ENCODE results near the gene UBR7. TPM values are rescaled to one million over a fixed set of nuclear protein-coding genes. Genes with fewer than 3 reads are reported as not detected.
"Not testable (repeated sequence)": the region's sequence is repeated elsewhere in the genome, so short reads cannot be mapped to it uniquely, and the experiment has no call there.

UBR7 gene
- total RNA-seq, 2 experiments from 2014 or later = 38.1 to 45.1 TPM

DNA sequence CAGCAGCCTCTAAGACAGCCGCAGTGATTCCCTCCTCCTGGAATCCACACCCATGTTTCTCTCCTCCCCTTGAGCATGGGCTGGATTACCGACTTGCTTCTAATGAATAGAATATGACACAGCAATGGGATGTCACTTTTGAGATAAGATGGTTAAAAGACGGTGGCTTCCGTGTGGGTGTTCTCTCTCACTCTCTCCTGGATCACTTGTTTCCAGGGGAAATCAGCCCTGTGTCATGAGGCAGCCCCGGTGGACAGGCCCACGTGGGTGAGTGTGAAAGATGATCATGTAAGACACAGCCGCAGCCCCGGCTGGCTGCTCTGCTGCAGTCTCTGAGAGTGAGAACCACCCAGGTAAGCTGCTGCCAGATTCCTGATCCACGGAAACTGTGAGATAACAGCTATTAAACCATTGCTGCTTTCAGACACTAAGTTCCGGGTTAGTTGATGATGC lies 33.1 kb upstream of the UBR7 start:
- H3K36me3 ChIP-seq (ENCODE audit: insufficient read depth, low read length) = no peaks in the 10 kb centered on the region
- POLR2A ChIA-PET = interaction anchor here (0.6 kb wide), 1 partner anchor 1085 kb away, joined by 3 read pairs; no protein-coding TSS in a partner anchor

DNA sequence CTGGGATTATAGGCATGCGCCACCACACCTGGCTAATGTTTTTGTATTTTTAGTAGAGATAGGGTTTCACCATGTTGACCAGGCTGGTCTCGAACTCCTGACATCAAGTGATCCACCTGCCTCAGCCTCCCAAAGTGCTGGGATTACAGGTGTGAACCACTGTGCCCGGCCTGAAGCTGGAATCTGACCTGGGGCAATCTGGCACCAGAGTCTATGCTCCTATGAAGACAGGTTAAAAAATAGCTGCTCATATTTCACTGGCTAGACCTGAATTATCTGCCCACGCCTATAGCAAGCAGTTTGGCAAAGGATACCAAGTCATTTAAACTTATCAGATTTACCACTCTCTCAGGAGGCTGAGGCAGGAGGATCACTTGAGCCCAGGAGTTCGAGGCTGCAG lies 32.3 kb upstream of the UBR7 start:
- H2AFZ ChIP-seq (ENCODE audit: low read length); H3K27ac ChIP-seq (ENCODE audit: low read depth, low read length, poor library complexity, severe bottlenecking); H3K79me2 ChIP-seq (ENCODE audit: insufficient read depth, low read depth, low read length); BruUV-seq (replicated peaks); H4K20me1 ChIP-seq (ENCODE audit: insufficient read depth, low read length); H3K36me3 ChIP-seq (ENCODE audit: insufficient read depth, low read length); H3K4me1 ChIP-seq (ENCODE audit: insufficient read depth, low read length, poor library complexity, severe bottlenecking); H3K9me2 ChIP-seq (ENCODE audit: insufficient read depth, low read length); H3K4me3 ChIP-seq (ENCODE audit: low read depth, low read length, poor library complexity, severe bottlenecking); CTCF ChIA-PET (ENCODE audit: unreplicated experiment); POLR2A ChIA-PET; H3K4me2 ChIP-seq (ENCODE audit: low read length); DNase-seq (ENCODE audit: low spot score); H3K9me3 ChIP-seq (ENCODE audit: low read length); intact Hi-C loops (cut with micrococcal nuclease; ENCODE audit: unreplicated experiment): not testable (repeated sequence)

More for the DNA sequence above, 33.1 kb upstream of the UBR7 start:
- Histone ChIP-seq H3K79me2 (ENCODE audit: insufficient read depth, low read depth, low read length) (no peaks in the 10 kb centered on the region), H4K20me1 (ENCODE audit: insufficient read depth, low read length) (no peaks in the 10 kb centered on the region), H3K4me2 (ENCODE audit: low read length) (no peak overlapping the region), H3K9me2 (ENCODE audit: insufficient read depth, low read length) (no peaks in the 10 kb centered on the region), H3K27ac (ENCODE audit: low read depth, low read length, poor library complexity, severe bottlenecking) (no peak overlapping the region), H2AFZ (ENCODE audit: low read length) (no peak overlapping the region), H3K9me3 (ENCODE audit: low read length) (no peaks in the 10 kb centered on the region), H3K4me1 (ENCODE audit: insufficient read depth, low read length, poor library complexity, severe bottlenecking) (no peaks in the 10 kb centered on the region), H3K4me3 (ENCODE audit: low read depth, low read length, poor library complexity, severe bottlenecking) (no peak overlapping the region)
- TF ChIP-seq, protein P1, sequence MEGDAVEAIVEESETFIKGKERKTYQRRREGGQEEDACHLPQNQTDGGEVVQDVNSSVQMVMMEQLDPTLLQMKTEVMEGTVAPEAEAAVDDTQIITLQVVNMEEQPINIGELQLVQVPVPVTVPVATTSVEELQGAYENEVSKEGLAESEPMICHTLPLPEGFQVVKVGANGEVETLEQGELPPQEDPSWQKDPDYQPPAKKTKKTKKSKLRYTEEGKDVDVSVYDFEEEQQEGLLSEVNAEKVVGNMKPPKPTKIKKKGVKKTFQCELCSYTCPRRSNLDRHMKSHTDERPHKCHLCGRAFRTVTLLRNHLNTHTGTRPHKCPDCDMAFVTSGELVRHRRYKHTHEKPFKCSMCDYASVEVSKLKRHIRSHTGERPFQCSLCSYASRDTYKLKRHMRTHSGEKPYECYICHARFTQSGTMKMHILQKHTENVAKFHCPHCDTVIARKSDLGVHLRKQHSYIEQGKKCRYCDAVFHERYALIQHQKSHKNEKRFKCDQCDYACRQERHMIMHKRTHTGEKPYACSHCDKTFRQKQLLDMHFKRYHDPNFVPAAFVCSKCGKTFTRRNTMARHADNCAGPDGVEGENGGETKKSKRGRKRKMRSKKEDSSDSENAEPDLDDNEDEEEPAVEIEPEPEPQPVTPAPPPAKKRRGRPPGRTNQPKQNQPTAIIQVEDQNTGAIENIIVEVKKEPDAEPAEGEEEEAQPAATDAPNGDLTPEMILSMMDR (conservative IDR thresholded peaks at IDR 0.05; ENCODE audit: low read length) = no peak
- no peak for TF ChIP-seq EZH2phosphoT487 (IDR thresholded peaks at IDR 0.05; ENCODE audit: borderline replicate concordance, low read depth, low read length)
- CTCF ChIA-PET (ENCODE audit: unreplicated experiment) = no interaction called here
- intact Hi-C loops (cut with micrococcal nuclease; ENCODE audit: unreplicated experiment) = no loop called here
- no peak for DNase-seq (ENCODE audit: low spot score)
- BruUV-seq (replicated peaks) = no TSS peak

DNA sequence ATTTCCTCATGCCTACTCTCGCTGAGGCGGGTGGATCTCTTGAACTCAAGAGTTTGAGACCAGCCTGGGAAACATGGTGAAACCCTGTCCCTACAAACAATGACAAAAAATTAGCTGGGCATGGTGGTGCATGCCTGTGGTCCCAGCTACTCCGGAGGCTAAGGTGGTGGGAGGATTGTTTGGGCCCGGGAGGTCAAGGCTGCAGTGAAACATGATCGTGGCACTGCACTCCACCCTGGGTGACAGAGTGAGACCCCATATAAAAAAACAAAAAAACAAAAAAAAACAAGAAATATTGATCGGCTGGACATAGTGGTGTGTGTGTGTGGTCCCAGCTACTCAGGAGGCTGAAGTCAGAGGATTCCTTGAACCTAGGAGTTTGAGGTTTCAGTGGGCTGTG lies 31.6 kb upstream of the UBR7 start:
- no peaks in the 10 kb centered on the region for H4K20me1 ChIP-seq (ENCODE audit: insufficient read depth, low read length)
- H3K79me2 ChIP-seq (ENCODE audit: insufficient read depth, low read depth, low read length) = no peaks in the 10 kb centered on the region
- no TSS peak for BruUV-seq (replicated peaks)
- DNase-seq (ENCODE audit: low spot score) = no peak
- H3K4me3 ChIP-seq (ENCODE audit: low read depth, low read length, poor library complexity, severe bottlenecking) = no peak overlapping the region
- intact Hi-C loops (cut with micrococcal nuclease; ENCODE audit: unreplicated experiment) = no loop called here
- H2AFZ ChIP-seq (ENCODE audit: low read length) = no peak overlapping the region
- CTCF ChIA-PET (ENCODE audit: unreplicated experiment) = no interaction called here
- no peak overlapping the region for H3K4me2 ChIP-seq (ENCODE audit: low read length)
- H3K36me3 ChIP-seq (ENCODE audit: insufficient read depth, low read length) = no peaks in the 10 kb centered on the region
- POLR2A ChIA-PET = interaction anchor here (0.6 kb wide), 2 partner anchors 45 to 821 kb away, joined by 3 to 4 read pairs; no protein-coding TSS in a partner anchor
- H3K4me1 ChIP-seq (ENCODE audit: insufficient read depth, low read length, poor library complexity, severe bottlenecking) = no peaks in the 10 kb centered on the region
- no peaks in the 10 kb centered on the region for H3K9me2 ChIP-seq (ENCODE audit: insufficient read depth, low read length)
- no peak overlapping the region for H3K27ac ChIP-seq (ENCODE audit: low read depth, low read length, poor library complexity, severe bottlenecking)
- TF ChIP-seq, protein P1 (conservative IDR thresholded peaks at IDR 0.05; ENCODE audit: low read length) = no peak
- H3K9me3 ChIP-seq (ENCODE audit: low read length) = no peaks in the 10 kb centered on the region
